IMR-90 (cell line): ENCODE measurements around the gene ATG7. TPM values are rescaled to one million over a fixed set of nuclear protein-coding genes. Genes with fewer than 3 reads are reported as not detected.

Experiments
- ATAC-seq: fragments of 200-7000 bp; cut with Tn5 transposase; 2 replicates; pipeline ENCODE4 v1.9.1; 2020; ENCODE audit warnings: low read depth, mild to moderate bottlenecking, moderate library complexity
- BruUV-seq: library from RNA; stranded (reverse); fragments of 400-500 nt; replicated peaks from 2 replicates; lab custom pipeline; 2021; lab: Mats Ljungman, UMichigan
- CTCF ChIA-PET: fragments of 300-600 bp; formaldehyde crosslinking; extraction: SDS; loops from one replicate; lab custom pipeline; 2021; ENCODE audit warnings: antibody characterized with exemption; lab: Yijun Ruan, JAX
- POLR2A ChIA-PET: fragments of 300-600 bp; sonication (Branson Sonifier 250); formaldehyde crosslinking; loops from one replicate; lab custom pipeline; 2022; ENCODE audit warnings: antibody characterized with exemption; ENCODE audit not compliant: unreplicated experiment; lab: Charles Lee
- DNase-seq: peaks from one replicate; pipeline ENCODE4 v3.0.0; 2013
- H2AFZ ChIP-seq: replicated peaks from 2 replicates; pipeline ENCODE3; 2013; ENCODE audit warnings: low read length, mild to moderate bottlenecking; ENCODE audit not compliant: poor library complexity
- H2AK5ac ChIP-seq: 2 replicates; pipeline ENCODE4 v1.6.1; 2013; ENCODE audit warnings: low read depth, low read length, inconsistent platforms
- H2AK9ac ChIP-seq: replicated peaks from 2 replicates; pipeline ENCODE3; 2013; ENCODE audit warnings: mild to moderate bottlenecking, low read depth, low read length, moderate library complexity; ENCODE audit not compliant: poor library complexity
- H2BK120ac ChIP-seq: 2 replicates; pipeline ENCODE4 v1.6.1; 2013; ENCODE audit warnings: low read depth, low read length, inconsistent platforms
- H2BK15ac ChIP-seq: 3 replicates; pipeline ENCODE4 v1.6.1; 2013; ENCODE audit warnings: low read depth, low read length, inconsistent platforms
- H2BK20ac ChIP-seq: 2 replicates; pipeline ENCODE4 v1.6.1; 2013; ENCODE audit warnings: low read depth, mild to moderate bottlenecking, inconsistent platforms, low read length, moderate library complexity
- H2BK5ac ChIP-seq: 2 replicates; pipeline ENCODE4 v1.6.1; 2013; ENCODE audit warnings: mild to moderate bottlenecking, low read depth, low read length, inconsistent platforms; ENCODE audit not compliant: poor library complexity, severe bottlenecking
- H3K14ac ChIP-seq: replicated peaks from 2 replicates; pipeline ENCODE4 v1.6.1; 2013; ENCODE audit warnings: low read depth, low read length, inconsistent platforms
- H3K18ac ChIP-seq: 2 replicates; pipeline ENCODE4 v1.6.1; 2013; ENCODE audit warnings: low read depth, low read length, control low read depth
- H3K23ac ChIP-seq: 2 replicates; pipeline ENCODE4 v1.6.1; 2013; ENCODE audit warnings: low read depth, low read length, inconsistent platforms
- H3K27ac ChIP-seq: 2 replicates; pipeline ENCODE4 v1.5.1; 2013; ENCODE audit warnings: mild to moderate bottlenecking, control low read depth, low read length; ENCODE audit not compliant: insufficient read depth
- H3K27me3 ChIP-seq: 2 replicates; pipeline ENCODE4 v1.6.1; 2013; ENCODE audit warnings: low read length; ENCODE audit not compliant: control insufficient read depth, insufficient read depth
- H3K36me3 ChIP-seq: 2 replicates; pipeline ENCODE4 v1.6.1; 2013; ENCODE audit warnings: low read length, mixed read lengths; ENCODE audit not compliant: control insufficient read depth, insufficient read depth
- H3K4ac ChIP-seq: 2 replicates; pipeline ENCODE4 v1.6.1; 2013; ENCODE audit warnings: low read depth, low read length, inconsistent platforms
- H3K4me1 ChIP-seq: 2 replicates; pipeline ENCODE4 v1.6.1; 2013; ENCODE audit warnings: low read length, mixed read lengths; ENCODE audit not compliant: control insufficient read depth, insufficient read depth
- H3K4me2 ChIP-seq: 2 replicates; pipeline ENCODE4 v1.6.1; 2013; ENCODE audit warnings: low read depth, mild to moderate bottlenecking, control low read depth, low read length, moderate library complexity
- H3K4me3 ChIP-seq: 2 replicates; pipeline ENCODE4 v1.5.1; 2013; ENCODE audit warnings: low read depth, mild to moderate bottlenecking, control low read depth, low read length, moderate library complexity; ENCODE audit not compliant: insufficient read depth
- H3K56ac ChIP-seq: 2 replicates; pipeline ENCODE4 v1.6.1; 2013; ENCODE audit warnings: low read length, inconsistent platforms; ENCODE audit not compliant: insufficient read depth; ENCODE audit errors: extremely low read depth
- H3K79me1 ChIP-seq, 2 experiments: 2 replicates each; pipeline ENCODE4 v1.6.1; 2013; ENCODE audit warnings: low read length in 2 of 2, inconsistent platforms in 1 of 2, low read depth in 1 of 2
- H3K9ac ChIP-seq: 2 replicates; pipeline ENCODE4 v1.6.1; 2013; ENCODE audit warnings: low read depth, low read length, control low read depth
- H3K9me1 ChIP-seq: 2 replicates; pipeline ENCODE4 v1.6.1; 2013; ENCODE audit warnings: low read length, inconsistent platforms; ENCODE audit not compliant: insufficient read depth
- H3K9me3 ChIP-seq: 2 replicates; pipeline ENCODE4 v1.6.1; 2013; ENCODE audit warnings: low read length; ENCODE audit not compliant: control insufficient read depth, insufficient read depth
- H4K20me1 ChIP-seq: 2 replicates; pipeline ENCODE4 v1.6.1; 2013; ENCODE audit warnings: low read length, inconsistent platforms; ENCODE audit not compliant: insufficient read depth
- H4K5ac ChIP-seq: 2 replicates; pipeline ENCODE4 v1.6.1; 2013; ENCODE audit warnings: mild to moderate bottlenecking, low read depth, low read length, control low read depth
- H4K8ac ChIP-seq, 2 experiments: 2 replicates each; pipeline ENCODE4 v1.6.1; 2013; ENCODE audit warnings: low read depth in 2 of 2, low read length in 2 of 2, control low read depth in 1 of 2, inconsistent platforms in 1 of 2
- H4K91ac ChIP-seq: 2 replicates; pipeline ENCODE4 v1.6.1; 2013; ENCODE audit warnings: low read depth, low read length, inconsistent platforms; ENCODE audit not compliant: insufficient read depth
- BHLHE40 ChIP-seq: fragments of 150-350 bp; IDR thresholded peaks from 2 replicates; pipeline ENCODE4 v1.6.1; 2016; ENCODE audit warnings: mild to moderate bottlenecking, low read depth, low read length
- CEBPB ChIP-seq: IDR thresholded peaks from 2 replicates; pipeline ENCODE4 v1.6.1; 2012; ENCODE audit warnings: low read depth, low read length, improper control_type of control experiment
- CHD1 ChIP-seq: IDR thresholded peaks from 2 replicates; pipeline ENCODE4 v1.6.1; 2012; ENCODE audit warnings: low read depth, low read length, improper control_type of control experiment
- FOS ChIP-seq: fragments of 150-350 bp; IDR thresholded peaks from 2 replicates; pipeline ENCODE4 v1.6.1; 2016; ENCODE audit warnings: low read depth, low read length
- MAFK ChIP-seq: IDR thresholded peaks from 2 replicates; pipeline ENCODE4 v1.6.1; 2012; ENCODE audit warnings: low read depth, low read length, improper control_type of control experiment
- MAZ ChIP-seq: IDR thresholded peaks from 2 replicates; pipeline ENCODE4 v1.6.1; 2012; ENCODE audit warnings: low read depth, mild to moderate bottlenecking, low read length, improper control_type of control experiment, moderate library complexity, borderline replicate concordance
- MXI1 ChIP-seq: IDR thresholded peaks from 2 replicates; pipeline ENCODE4 v1.6.1; 2012; ENCODE audit warnings: low read depth, mild to moderate bottlenecking, low read length, moderate library complexity, borderline replicate concordance
- NFE2L2 ChIP-seq: fragments of 150-350 bp; IDR thresholded peaks from 2 replicates; pipeline ENCODE4 v1.6.1; 2016; ENCODE audit warnings: low read depth, mild to moderate bottlenecking, low read length
- POLR2A ChIP-seq: IDR thresholded peaks from 2 replicates; pipeline ENCODE4 v1.6.1; 2012; ENCODE audit warnings: mild to moderate bottlenecking, low read depth, low read length
- RAD21 ChIP-seq: IDR thresholded peaks from 2 replicates; pipeline ENCODE4 v1.6.1; 2012; ENCODE audit warnings: low read length, improper control_type of control experiment
- RCOR1 ChIP-seq: IDR thresholded peaks from 2 replicates; pipeline ENCODE4 v1.6.1; 2012; ENCODE audit warnings: mild to moderate bottlenecking, low read length, improper control_type of control experiment; ENCODE audit not compliant: insufficient replicate concordance
- RFX5 ChIP-seq: IDR thresholded peaks from 2 replicates; pipeline ENCODE4 v1.8.0; 2012; ENCODE audit warnings: low read depth, mild to moderate bottlenecking, low read length, moderate library complexity
- SMC3 ChIP-seq: fragments of 150-350 bp; IDR thresholded peaks from 2 replicates; pipeline ENCODE4 v1.6.1; 2016; ENCODE audit warnings: low read depth, mild to moderate bottlenecking, antibody characterized with exemption, low read length, moderate library complexity
- WGBS, 2 experiments: methylation state at CpG; one replicate each; pipeline versions ENCODE4 v1.1.5 to v1.1.7; 2013; ENCODE audit warnings: missing lambda C conversion rate in 2 of 2; ENCODE audit not compliant: insufficient read length in 1 of 2; ENCODE audit errors: extremely low coverage in 2 of 2; 5-methylcytosine and 5-hydroxymethylcytosine counted together
- dilution Hi-C: fragments of 300-500 bp; cut with HindIII; formaldehyde crosslinking; loops from one replicate; pipeline ENCODE4 v1.14.3; 2018; ENCODE audit warnings: low sequenced_read_pairs; ENCODE audit not compliant: unreplicated experiment
- in situ Hi-C: fragments of 300-500 bp; cut with MboI; formaldehyde crosslinking; loops from 3 replicates; pipeline ENCODE4 v1.14.3; 2019; ENCODE audit warnings: low sequenced_read_pairs, inconsistent platforms, mixed read lengths
- intact Hi-C: fragments of 100-400 bp; cut with micrococcal nuclease; formaldehyde crosslinking; loops from 2 replicates; pipeline ENCODE4 v1.10.0; 2022
- polyA plus RNA-seq, 3 experiments: library from polyadenylated mRNA; depleted of rRNA; stranded (reverse); fragments of >200 nt; gene quantifications; 2 replicates each; pipeline ENCODE4 v1.2.3, GENCODE V29; 2012; ENCODE audit warnings: low replicate concordance in 1 of 3
- total RNA-seq: library from RNA; depleted of rRNA; stranded (reverse); fragments of >200 nt; gene quantifications from 2 replicates; pipeline ENCODE4 v1.2.3, GENCODE V29; 2012
- TF ChIP-seq, protein P1 (sequence below): conservative IDR thresholded peaks from 2 replicates; pipeline ENCODE4 v1.5.1; 2012; ENCODE audit warnings: mild to moderate bottlenecking, low read depth, low read length, improper control_type of control experiment
- TF ChIP-seq, protein P2 (sequence below): fragments of 150-350 bp; IDR thresholded peaks from 2 replicates; pipeline ENCODE4 v1.6.1; 2016; ENCODE audit warnings: low read depth, mild to moderate bottlenecking, low read length, moderate library complexity, borderline replicate concordance
- TF ChIP-seq, protein P3 (sequence below): fragments of 150-350 bp; IDR thresholded peaks from 2 replicates; pipeline ENCODE4 v1.6.1; 2017; ENCODE audit warnings: mild to moderate bottlenecking, antibody characterized with exemption, low read length, low read depth

Gene ATG7
- total and polyA plus RNA-seq, 2 of the 4 experiments (the other 2 are of a cell fraction): 15.6 to 51.4 TPM

DNA sequence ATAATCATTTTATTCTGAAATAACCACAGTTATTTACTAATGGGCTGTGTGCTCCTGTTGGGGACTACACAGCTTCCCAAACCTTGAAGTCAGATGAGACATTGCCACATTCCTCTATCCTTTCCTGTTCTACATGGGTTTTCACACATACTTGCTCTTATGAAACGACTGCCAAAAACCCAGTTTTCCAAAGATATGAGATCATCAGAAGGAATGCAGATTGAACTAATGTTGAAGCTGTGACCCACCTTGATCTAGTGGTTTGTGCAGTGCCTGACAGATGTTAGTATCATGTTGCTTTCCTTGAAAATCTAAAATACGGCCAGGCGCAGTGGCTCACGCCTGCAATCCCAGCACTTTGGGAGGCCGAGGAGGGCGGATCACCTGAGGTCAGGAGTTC is 226.9 kb downstream of the ATG7 start:
- Histone ChIP-seq H3K4me3 (no peak overlapping the region), H3K9ac (no peak overlapping the region), H3K79me1 (peaks cover 0 to 23% of the 10 kb centered on the region in 2 experiments; a peak in 1 of 4 replicates), H2AK9ac (no peak overlapping the region), H2BK20ac (no peak overlapping the region), H3K23ac (no peak overlapping the region), H2BK5ac (peak overlapping the region; percentile 58), H3K27me3 (no peaks in the 10 kb centered on the region), H3K36me3 (no peaks in the 10 kb centered on the region), H3K9me3 (no peaks in the 10 kb centered on the region), H3K18ac (no peak overlapping the region), H3K14ac (no peak overlapping the region), H4K91ac (no peak overlapping the region), H2BK15ac (no peak overlapping the region), H3K56ac (no peak overlapping the region), H2AFZ (no peak overlapping the region), H3K4ac (no peak overlapping the region), H3K27ac (no peak overlapping the region), H4K8ac (no peak overlapping the region), H3K9me1 (peaks cover 13% of the 10 kb centered on the region), H3K4me1 (peaks cover 13% of the 10 kb centered on the region), H2AK5ac (no peak overlapping the region), H3K4me2 (no peak overlapping the region), H2BK120ac (peak overlapping the region; percentile 93; the same call in 1 of the 2 replicates), H4K20me1 (no peaks in the 10 kb centered on the region), H4K5ac (no peak overlapping the region)
- intact Hi-C loops (no loop called here), in situ Hi-C loops (no loop called here), dilution Hi-C loops (no loop called here)
- WGBS, 2 experiments: no CpG with 5 or more reads among the region's 6 CpGs
- no TSS peak for BruUV-seq
- POLR2A ChIA-PET: no interaction called here
- peak; percentile 28; the same call in 1 of the 2 replicates for TF ChIP-seq BHLHE40
- TF ChIP-seq, protein P1, sequence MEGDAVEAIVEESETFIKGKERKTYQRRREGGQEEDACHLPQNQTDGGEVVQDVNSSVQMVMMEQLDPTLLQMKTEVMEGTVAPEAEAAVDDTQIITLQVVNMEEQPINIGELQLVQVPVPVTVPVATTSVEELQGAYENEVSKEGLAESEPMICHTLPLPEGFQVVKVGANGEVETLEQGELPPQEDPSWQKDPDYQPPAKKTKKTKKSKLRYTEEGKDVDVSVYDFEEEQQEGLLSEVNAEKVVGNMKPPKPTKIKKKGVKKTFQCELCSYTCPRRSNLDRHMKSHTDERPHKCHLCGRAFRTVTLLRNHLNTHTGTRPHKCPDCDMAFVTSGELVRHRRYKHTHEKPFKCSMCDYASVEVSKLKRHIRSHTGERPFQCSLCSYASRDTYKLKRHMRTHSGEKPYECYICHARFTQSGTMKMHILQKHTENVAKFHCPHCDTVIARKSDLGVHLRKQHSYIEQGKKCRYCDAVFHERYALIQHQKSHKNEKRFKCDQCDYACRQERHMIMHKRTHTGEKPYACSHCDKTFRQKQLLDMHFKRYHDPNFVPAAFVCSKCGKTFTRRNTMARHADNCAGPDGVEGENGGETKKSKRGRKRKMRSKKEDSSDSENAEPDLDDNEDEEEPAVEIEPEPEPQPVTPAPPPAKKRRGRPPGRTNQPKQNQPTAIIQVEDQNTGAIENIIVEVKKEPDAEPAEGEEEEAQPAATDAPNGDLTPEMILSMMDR: no peak
- no peak for TF ChIP-seq RFX5
- TF ChIP-seq MAZ: no peak
- TF ChIP-seq MXI1: no peak
- TF ChIP-seq POLR2A: no peak
- peak; percentile 93 for TF ChIP-seq CEBPB
- TF ChIP-seq MAFK: no peak
- no peak for TF ChIP-seq RCOR1
- peak; percentile 53; the same call in 1 of the 2 replicates for TF ChIP-seq FOS
- no peak for TF ChIP-seq CHD1
- TF ChIP-seq SMC3: 0 out of 2 replicates have a peak, but pooled peaks have one; percentile 11
- peak; percentile 16; the same call in 1 of the 2 replicates for TF ChIP-seq RAD21
- no peak for TF ChIP-seq NFE2L2
- TF ChIP-seq, protein P2, sequence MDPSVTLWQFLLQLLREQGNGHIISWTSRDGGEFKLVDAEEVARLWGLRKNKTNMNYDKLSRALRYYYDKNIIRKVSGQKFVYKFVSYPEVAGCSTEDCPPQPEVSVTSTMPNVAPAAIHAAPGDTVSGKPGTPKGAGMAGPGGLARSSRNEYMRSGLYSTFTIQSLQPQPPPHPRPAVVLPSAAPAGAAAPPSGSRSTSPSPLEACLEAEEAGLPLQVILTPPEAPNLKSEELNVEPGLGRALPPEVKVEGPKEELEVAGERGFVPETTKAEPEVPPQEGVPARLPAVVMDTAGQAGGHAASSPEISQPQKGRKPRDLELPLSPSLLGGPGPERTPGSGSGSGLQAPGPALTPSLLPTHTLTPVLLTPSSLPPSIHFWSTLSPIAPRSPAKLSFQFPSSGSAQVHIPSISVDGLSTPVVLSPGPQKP: no peak
- TF ChIP-seq, protein P3, sequence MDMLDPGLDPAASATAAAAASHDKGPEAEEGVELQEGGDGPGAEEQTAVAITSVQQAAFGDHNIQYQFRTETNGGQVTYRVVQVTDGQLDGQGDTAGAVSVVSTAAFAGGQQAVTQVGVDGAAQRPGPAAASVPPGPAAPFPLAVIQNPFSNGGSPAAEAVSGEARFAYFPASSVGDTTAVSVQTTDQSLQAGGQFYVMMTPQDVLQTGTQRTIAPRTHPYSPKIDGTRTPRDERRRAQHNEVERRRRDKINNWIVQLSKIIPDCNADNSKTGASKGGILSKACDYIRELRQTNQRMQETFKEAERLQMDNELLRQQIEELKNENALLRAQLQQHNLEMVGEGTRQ: no peak
- CTCF ChIA-PET: no interaction called here
- peak; percentile 88 for ATAC-seq
- DNase-seq: peak; percentile 98
